GM21825 (cell line): Measurements from ENCODE around the gene AIRE.
"Not testable (repeated sequence)": the region's sequence is repeated elsewhere in the genome, so short reads cannot be mapped to it uniquely, and the experiment has no call there.

Experiments
- ATAC-seq: cut with Tn5 transposase; IDR thresholded peaks from one replicate; pipeline ENCODE4 v1.9.1; 2021; ENCODE audit warnings: mild to moderate bottlenecking, moderate library complexity; ENCODE audit not compliant: unreplicated experiment

Gene AIRE

GRCh38 chr21:44285138-44285992, at the start of gene AIRE:
AIRE (plus strand) TSS chr21:44285876; CDS start chr21:44286007, 131 bp downstream.
- ATAC-seq, result no peak

GRCh38 chr21:44240353-44240752, 45.3 kb upstream of the AIRE start:
- ATAC-seq, result not testable (repeated sequence)

DNA sequence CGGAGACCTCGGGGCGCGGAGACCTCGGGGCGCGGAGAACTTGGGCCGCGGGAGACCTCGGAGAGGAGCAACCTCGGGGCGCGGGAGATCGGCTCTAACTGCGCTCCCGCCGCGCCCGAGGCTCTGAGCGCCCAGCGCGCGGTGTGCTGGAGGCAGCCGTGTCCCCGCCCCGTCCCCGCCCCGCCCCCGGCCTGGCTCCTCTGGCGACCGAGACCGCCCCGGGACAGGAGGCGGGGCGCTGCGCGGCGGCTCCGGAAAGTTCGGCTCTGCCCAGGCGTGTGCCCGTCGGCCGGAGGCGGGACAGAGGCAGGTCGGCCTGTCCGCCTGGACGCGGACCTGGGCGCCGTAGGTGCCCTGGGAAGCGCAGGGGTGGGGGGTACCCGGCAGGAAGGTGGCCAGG, 44.8 kb upstream of the AIRE start, which contains the start of gene ICOSLG:
TSS of gene ICOSLG (minus strand) at position 102 of the 400 bp plus-strand sequence. CDS start 126 bp downstream, outside the sequence.
- ATAC-seq, result not testable (repeated sequence)

DNA sequence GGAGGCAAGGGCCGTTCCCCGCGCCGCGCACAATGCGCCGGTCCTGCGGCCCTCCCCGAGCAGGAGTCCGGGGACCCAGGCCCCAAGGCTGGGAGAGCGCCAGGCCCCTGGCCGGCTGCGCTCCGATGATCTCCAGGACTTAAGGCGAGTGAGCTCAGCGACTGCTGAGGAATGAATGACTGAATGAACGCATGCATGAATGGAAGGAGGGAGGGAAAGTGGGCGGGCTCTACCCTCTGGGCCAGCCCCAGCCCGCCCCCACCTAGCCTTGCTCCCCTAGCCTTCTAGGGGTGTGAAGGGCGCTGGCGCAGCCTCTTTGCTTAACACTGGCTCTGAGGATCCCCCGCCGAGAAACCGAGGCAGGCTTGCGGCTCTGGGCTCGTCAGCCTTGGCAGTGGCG, 44.4 kb upstream of the AIRE start:
- not testable (repeated sequence) for ATAC-seq

GRCh38 chr21:44243980-44244379, 41.7 kb upstream of the AIRE start:
- peak; percentile 47 for ATAC-seq

DNA sequence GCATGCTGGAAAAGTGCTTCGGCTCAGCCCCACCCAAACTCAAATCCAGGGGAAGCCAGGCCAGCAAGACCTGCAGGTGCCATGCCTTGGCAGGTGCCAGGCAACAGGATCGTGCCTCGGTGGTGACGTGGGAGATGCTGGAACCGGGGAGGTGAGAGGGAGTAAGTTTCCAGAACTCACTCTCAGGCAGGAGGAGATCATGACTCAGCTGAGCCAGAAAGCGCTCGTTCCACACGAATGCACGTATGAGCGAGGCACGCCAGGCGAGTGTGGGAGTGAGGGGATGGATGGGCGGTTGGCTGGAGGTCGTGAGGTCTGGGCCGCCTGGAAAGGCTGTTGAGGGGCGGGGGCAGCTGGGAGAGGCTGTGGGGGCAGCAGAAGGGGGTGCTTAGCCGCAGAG, 37.8 kb upstream of the AIRE start:
- not testable (repeated sequence) for ATAC-seq

GRCh38 chr21:44249204-44250037, 36.3 kb upstream of the AIRE start:
- ATAC-seq, result not testable (repeated sequence)

DNA sequence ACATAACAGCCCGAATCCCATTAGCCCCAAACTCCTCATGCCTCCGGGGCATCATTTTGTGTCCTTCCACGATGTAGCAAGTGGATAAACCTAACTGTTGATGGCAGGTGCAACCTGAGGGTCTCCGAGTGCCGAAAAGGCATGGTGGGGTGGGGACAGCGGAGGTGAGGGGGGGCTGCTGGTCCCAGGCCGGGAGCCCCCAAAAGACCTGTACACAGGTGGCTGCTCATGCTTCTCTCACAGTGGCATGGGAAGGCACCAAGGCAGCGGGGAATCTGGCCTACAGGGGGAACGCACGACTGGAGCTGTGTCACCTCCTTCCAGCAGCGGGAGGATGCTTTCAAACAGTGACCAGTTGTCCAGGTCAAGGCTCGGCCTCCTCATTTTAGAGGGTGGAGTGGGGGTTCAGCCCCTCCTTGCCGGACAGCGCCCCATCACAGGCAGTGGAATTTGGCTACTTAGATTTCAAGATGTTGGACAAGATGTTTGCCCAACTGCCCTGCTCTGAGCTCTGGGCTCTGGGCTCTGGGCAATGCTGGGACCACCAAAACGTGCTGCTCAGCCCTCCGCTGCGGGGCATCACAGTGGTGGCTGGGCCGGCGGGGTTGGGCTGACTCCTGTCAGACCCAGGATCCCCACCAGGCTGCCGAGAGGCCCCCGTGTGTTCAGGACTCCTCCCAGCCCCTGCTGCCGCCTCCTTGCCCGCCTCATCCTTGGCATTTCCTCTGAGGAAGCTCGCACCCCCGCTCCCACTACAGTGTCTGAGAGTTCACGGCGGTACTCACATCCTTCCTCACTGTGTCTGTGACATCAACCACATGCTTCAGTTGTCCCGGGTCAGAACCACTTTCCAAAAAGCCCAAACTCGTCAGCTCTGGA, 31.6 kb upstream of the AIRE start:
- no peak for ATAC-seq

DNA sequence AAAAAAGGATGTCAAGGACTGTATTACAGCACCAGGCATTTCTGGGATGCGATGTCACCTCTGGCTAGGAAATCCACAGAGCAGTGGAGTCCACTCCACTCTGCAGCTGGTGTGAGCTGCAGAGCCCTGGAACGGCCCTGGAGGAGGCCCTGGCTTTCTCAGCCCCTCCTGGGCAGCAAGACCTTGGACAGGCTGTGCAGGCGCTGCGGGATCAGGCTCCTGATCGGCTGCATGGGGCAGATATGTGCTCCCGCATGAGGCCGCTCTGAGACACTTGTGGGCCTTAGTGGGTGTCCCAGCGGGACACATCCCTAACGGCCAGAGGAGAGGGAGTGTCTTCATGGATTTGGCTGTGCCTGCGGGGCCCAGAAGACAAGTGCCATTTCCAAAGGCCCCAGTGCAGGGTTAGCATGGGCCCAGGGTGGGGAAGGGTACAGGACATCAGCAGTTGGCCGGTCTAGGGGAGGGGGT, 30.1 kb upstream of the AIRE start:
- no peak for ATAC-seq

GRCh38 chr21:44258056-44258725, 27.5 kb upstream of the AIRE start:
- no peak for ATAC-seq

DNA sequence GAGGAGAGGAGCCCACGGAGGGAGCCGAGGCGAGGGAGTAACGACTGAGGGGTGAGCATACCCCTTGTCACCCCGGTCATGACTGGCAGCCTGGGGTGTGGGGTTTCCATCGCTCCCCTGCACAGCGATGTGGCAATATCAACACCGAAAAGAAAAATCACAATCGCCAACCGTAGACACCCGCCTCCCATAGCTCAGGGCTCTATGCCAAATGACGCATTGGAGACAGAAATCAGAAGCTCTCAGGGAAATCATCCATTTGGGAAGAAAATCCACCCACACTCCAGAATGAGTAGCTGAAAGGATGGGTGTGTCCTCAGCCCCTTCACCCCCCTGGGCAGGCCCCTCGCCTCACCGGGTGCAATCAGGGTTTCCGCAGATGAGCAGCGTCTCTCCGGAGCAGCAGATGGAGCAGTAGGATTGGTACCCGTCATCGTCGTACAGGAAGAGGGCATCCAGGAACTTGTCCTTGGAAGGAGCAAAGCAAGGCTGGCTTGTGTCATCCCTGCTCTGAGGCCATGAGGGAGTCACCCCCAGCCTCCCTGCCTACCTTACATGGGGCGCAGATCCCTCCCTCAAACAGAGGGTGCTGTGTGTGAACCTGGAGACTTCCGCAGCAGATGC, 26.5 kb upstream of the AIRE start:
- ATAC-seq, result no peak

- ATAC-seq, result no peak
Observed at GRCh38 chr21:44260066-44260465, 25.6 kb upstream of the AIRE start.

DNA sequence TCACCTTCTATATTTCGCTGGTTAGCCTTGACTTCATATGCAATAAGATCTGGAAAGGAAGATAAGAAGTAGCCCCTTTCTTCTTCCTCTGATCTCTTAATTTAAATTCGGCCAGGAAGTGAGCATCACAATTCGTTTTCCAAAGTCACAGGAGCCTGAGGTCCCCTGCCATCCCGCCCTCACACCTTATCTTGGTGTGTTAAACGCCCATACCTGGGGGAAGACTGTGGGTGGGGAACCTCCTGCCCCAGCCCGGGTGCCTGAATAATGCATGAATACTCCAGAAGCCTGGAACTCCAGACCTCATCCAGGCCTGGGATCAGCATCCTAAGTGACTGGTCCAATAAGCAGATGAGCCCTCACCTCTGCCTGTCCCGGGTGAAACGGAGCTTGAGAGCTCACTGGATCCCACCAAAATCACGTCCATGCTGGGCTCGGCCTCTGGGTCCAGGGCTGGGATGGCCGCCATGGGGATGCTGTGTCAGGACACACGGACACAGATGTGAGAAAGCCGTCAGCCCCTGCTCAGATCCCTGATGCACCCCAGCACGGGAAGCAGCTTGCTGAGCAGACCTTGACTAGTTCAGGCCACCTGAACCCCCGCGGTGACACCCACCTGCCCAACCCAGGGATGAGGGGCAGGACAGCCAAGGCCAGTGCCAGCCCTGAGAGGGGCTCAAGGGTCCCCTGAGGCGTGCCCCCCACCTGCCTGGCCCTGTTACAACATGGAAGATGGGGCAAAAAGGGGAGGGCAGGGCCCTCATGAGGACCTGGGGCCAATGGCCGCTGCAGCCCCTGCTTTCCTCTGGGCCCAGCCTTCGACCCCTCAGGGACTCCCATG, 24.7 kb upstream of the AIRE start:
- no peak for ATAC-seq

GRCh38 chr21:44261675-44262295, 23.9 kb upstream of the AIRE start, which contains the start of gene DNMT3L:
DNMT3L (minus strand) TSS chr21:44261897; CDS start chr21:44261259, 638 bp downstream.
- no peak for ATAC-seq

DNA sequence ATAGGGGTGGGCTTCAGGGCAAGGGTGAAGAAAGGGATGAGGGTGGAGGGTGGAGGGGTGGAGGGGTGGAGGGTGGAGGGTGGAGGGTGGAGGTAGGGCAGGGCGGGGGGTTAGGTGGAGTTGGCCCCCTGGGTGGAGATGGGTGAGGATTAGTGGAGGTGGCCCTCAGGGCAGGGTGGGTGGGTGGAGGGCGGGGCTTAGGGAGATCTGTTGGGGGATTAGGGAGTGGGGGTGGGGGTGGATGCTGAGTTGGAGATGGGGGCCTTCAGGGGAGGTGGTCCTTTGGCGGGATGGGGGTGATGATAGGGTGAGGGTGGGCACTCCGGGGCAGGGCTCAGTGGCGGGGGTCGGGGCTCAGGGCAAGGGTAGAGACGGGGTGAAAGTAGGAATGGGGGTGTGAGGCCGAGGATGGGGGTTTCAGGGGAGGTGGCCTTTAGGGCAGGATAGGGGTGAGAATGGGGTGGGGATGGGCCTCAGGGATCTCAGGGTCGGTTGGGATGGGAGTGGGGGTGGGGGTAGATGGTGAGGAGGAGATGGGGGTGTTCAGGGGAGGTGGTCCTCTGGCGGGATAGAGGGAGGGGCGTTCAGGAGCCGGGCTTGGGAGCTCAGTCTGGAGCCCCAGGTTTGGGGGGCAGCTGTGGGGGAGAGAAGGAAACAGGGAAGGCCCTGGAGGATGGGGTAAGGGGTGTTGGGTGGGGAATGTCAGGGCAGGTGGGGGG, 23.2 kb upstream of the AIRE start:
- no peak for ATAC-seq

DNA sequence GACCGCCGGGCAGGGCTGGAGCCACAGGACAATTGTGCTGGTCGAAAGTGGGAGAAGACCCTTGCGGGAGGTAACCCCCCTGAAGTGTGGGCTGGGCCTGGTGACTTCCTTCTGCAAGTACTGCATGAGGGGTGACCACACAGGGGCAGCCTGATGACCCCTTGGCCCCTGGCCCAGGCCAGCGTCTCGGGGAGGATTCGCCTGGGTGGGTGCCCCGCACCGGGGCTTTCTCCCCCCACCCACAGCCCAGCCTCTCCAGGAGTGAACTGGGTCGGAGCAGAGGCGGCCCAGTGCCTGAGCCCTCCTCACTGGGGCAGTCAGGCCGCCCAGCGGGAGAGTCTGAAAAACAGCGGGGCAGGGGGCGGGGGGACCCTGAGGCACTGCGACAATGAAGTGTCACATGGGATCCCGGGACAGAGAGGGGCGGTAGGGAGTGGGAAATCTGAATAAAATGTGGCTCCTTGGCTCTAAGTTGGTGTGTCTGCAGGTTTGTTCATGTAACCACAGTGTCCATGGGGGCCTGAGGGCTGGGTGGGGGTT, 22.4 kb upstream of the AIRE start:
- no peak for ATAC-seq

DNA sequence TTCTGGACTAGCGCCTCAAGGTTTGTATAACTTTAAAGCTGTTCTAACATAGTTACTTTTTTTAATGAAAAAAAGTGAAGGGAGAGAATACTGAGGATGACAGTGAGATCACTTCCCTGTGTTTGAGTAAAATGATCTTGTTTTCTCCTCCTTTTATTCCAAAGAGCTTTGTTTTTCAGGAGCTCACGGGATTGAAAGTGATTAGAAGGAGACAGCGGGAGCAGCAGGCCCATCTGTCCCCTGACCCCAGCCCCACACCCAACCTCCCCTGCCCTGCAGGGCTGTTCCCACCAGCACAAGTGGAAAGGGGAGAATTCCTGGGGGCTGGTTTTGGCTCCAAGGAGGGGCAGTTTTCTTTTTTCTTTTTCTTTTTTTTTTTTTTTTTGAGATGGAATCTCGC, 21.9 kb upstream of the AIRE start:
- ATAC-seq, result no peak
